Esophagus squamous epithelium (tissue), 5 donors: ENCODE data around the gene NHS. TPM values are rescaled to one million over a fixed set of nuclear protein-coding genes. Genes with fewer than 3 reads are reported as not detected.
A peak's percentile ranks its signal among the peaks of the same experiment; 100 is the strongest.

Experiments
- DNase-seq: peaks from one replicate; lab custom pipeline; 2025; lab: John Stamatoyannopoulos, UW
- H3K27ac ChIP-seq, 4 donors: fragments of 200-600 bp; sonication (generic); one replicate each; pipeline ENCODE4 v1.5.1; 2016 to 2019; ENCODE audit warnings: mild to moderate bottlenecking in 1 of 4
- H3K27me3 ChIP-seq, 4 donors: fragments of 200-600 bp; sonication (generic); 1 replicate in 3 of 4; 2 replicates in 1 of 4; pipeline versions ENCODE4 v1.5.1 to v1.6.0; 2017 to 2021; ENCODE audit warnings: antibody characterized with exemption in 1 of 4
- H3K36me3 ChIP-seq, 3 donors: fragments of 200-600 bp; sonication (generic); one replicate each; pipeline ENCODE4 v1.5.1; 2016 to 2019
- H3K4me1 ChIP-seq, 3 donors: fragments of 200-600 bp; sonication (generic); one replicate each; pipeline ENCODE4 v1.5.1; 2017 to 2019
- H3K4me3 ChIP-seq, 4 donors: fragments of 200-600 bp; sonication (generic); 1 replicate in 3 of 4; 2 replicates in 1 of 4; pipeline ENCODE4 v1.5.1; 2016 to 2019; ENCODE audit warnings: mild to moderate bottlenecking in 2 of 4, moderate library complexity in 1 of 4
- H3K9me3 ChIP-seq, 3 donors: fragments of 200-600 bp; sonication (generic); one replicate each; pipeline ENCODE4 v1.5.1; 2016 to 2019
- POLR2A ChIP-seq, 4 donors: fragments of 450-650 bp; IDR thresholded peaks; one replicate each; pipeline ENCODE4 v1.6.1; 2017; ENCODE audit warnings: antibody characterized with exemption in 4 of 4, mild to moderate bottlenecking in 4 of 4, moderate library complexity in 3 of 4
- WGBS, 2 donors: methylation state at CpG; one replicate each; pipeline ENCODE4 v1.1.5; 2018; 5-methylcytosine and 5-hydroxymethylcytosine counted together
- intact Hi-C: fragments of 100-400 bp; cut with DNase I; formaldehyde crosslinking; loops from one replicate; pipeline ENCODE4 v1.15.0; 2022
- total RNA-seq, 4 donors: library from RNA; depleted of rRNA; stranded (reverse); fragments of >200 nt; gene quantifications; one replicate each; pipeline ENCODE4 v1.1.0, GENCODE V29; 2016
- TF ChIP-seq, protein P1 (sequence below), 6 experiments: fragments of 450-650 bp in 4 of 6; fragments of 200-600 bp in 2 of 6; sonication (generic) in 2 of 6; IDR thresholded peaks; one replicate each; pipeline ENCODE4 v1.5.1; 2016 to 2019; ENCODE audit warnings: antibody characterized with exemption in 6 of 6, mild to moderate bottlenecking in 4 of 6, moderate library complexity in 4 of 6
- donor health status: DM: yes; HTN: yes; CAD: no.

NHS gene
- total RNA-seq, 4 donors from 2014 or later, result 1.2 to 3.4 (median 2.6) TPM

- Histone ChIP-seq H3K4me3 (no peak overlapping the region), H3K36me3 (no peaks in the 10 kb centered on the region), H3K4me1 (no peaks in the 10 kb centered on the region), H3K27ac (no peak overlapping the region), H3K9me3 (no peaks in the 10 kb centered on the region), H3K27me3 (no peaks in the 10 kb centered on the region)
- no peak for DNase-seq
- intact Hi-C loops, result no loop called here
- TF ChIP-seq, protein P1, sequence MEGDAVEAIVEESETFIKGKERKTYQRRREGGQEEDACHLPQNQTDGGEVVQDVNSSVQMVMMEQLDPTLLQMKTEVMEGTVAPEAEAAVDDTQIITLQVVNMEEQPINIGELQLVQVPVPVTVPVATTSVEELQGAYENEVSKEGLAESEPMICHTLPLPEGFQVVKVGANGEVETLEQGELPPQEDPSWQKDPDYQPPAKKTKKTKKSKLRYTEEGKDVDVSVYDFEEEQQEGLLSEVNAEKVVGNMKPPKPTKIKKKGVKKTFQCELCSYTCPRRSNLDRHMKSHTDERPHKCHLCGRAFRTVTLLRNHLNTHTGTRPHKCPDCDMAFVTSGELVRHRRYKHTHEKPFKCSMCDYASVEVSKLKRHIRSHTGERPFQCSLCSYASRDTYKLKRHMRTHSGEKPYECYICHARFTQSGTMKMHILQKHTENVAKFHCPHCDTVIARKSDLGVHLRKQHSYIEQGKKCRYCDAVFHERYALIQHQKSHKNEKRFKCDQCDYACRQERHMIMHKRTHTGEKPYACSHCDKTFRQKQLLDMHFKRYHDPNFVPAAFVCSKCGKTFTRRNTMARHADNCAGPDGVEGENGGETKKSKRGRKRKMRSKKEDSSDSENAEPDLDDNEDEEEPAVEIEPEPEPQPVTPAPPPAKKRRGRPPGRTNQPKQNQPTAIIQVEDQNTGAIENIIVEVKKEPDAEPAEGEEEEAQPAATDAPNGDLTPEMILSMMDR (IDR thresholded peaks at IDR 0.05), result no peak
- no peak for TF ChIP-seq POLR2A (IDR thresholded peaks at IDR 0.05)
- 79 to 83% methylated on average over 5 to 6 of the region's 8 CpGs for WGBS, 2 donors
Observed at GRCh38 chrX:17488036-17488435, 113.0 kb downstream of the NHS start.

GRCh38 chrX:17494216-17494615 lies 119.2 kb downstream of the NHS start:
- TF ChIP-seq, protein P1 (IDR thresholded peaks at IDR 0.05), result no peak
- no peak for TF ChIP-seq POLR2A (IDR thresholded peaks at IDR 0.05)
- 100% methylated on average over 1 of the region's 1 CpG; no CpG with 5 or more reads in 1 of the 2 donors for WGBS, 2 donors
- Histone ChIP-seq H3K4me3 (no peak overlapping the region), H3K36me3 (no peaks in the 10 kb centered on the region), H3K27ac (no peak overlapping the region), H3K27me3 (no peaks in the 10 kb centered on the region), H3K9me3 (no peaks in the 10 kb centered on the region), H3K4me1 (peaks cover 0 to 39% (median 6%) of the 10 kb centered on the region in 3 donors)
- DNase-seq, result no peak
- intact Hi-C loops, result no loop called here

DNA sequence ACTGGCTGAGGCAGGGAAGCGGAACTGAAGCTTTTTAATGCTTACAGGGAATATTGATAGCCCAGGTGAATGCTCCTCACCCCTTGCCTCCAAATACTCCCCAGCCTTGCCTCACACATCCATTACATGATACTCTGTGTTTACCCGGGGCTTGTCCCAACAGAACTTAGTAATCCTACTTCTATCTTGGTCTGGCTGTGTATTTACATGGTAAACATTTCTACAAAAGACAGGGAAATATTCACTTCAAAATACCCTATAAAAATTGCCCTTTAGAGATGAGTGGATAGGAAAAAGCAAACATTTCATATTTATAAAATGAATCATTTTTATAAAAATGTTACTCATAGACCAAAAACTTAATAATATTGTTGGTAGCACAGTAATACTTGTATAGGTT lies 120.1 kb downstream of the NHS start:
- intact Hi-C loops, result no loop called here
- peak overlapping the region in 1 of 4 donors; percentile 59 for H3K27ac ChIP-seq
- no peaks in the 10 kb centered on the region for H3K27me3 ChIP-seq
- no peak overlapping the region for H3K4me3 ChIP-seq
- TF ChIP-seq POLR2A (IDR thresholded peaks at IDR 0.05), result no peak
- TF ChIP-seq, protein P1 (IDR thresholded peaks at IDR 0.05), result no peak
- 57 to 69% methylated on average over 2 of the region's 2 CpGs for WGBS, 2 donors
- H3K4me1 ChIP-seq, result peaks cover 0 to 43% (median 6%) of the 10 kb centered on the region in 3 donors
- H3K36me3 ChIP-seq, result no peaks in the 10 kb centered on the region
- DNase-seq, result no peak
- no peaks in the 10 kb centered on the region for H3K9me3 ChIP-seq

DNA sequence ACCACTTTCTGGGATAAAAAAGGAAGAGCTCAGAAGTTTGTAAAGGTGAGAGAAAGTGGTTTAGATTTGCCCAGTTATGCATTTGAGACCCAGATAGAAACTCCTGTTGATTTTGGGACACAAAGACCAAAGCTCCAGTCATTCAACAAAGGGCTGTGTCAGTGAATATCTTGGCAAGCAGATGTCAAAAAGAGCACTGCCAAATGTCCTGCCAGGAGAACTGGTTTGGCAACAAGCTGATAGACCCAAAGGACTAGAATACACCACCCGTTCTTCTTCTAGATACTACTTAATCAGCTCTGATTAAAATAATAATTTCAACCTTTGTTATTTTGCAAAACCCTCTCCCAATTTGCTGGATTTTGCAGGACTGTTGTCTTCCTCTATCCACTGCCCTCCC lies 121.4 kb downstream of the NHS start:
- intact Hi-C loops, result no loop called here
- TF ChIP-seq, protein P1 (IDR thresholded peaks at IDR 0.05), result no peak
- no peak for TF ChIP-seq POLR2A (IDR thresholded peaks at IDR 0.05)
- Histone ChIP-seq H3K27me3 (no peaks in the 10 kb centered on the region), H3K9me3 (no peaks in the 10 kb centered on the region), H3K4me3 (no peak overlapping the region), H3K27ac (peak overlapping the region in 1 of 4 donors; percentile 59), H3K36me3 (no peaks in the 10 kb centered on the region), H3K4me1 (peaks cover 0 to 54% (median 6%) of the 10 kb centered on the region in 3 donors)
- no peak for DNase-seq
- 15 to 24% methylated on average over 1 of the region's 1 CpG for WGBS, 2 donors

DNA sequence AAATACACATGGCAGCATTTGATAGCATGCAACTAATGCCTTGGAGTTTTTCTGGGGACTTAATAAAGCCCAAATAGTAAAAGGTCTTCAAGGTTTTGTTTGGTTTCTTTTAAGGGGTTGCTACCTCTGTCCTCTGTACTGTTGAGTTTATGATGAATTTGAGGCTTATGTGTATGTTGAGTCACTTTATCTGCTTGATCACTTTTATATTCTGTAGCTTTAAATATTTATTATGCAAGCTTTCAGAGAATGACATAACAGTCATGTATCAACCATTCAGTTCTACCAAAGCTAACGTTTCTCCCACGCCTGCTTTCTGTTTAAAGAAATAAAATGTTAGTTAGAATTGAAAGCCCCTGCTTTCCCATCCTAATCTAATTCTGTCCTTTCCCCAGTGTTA lies 122.2 kb downstream of the NHS start:
- H3K36me3 ChIP-seq, result no peaks in the 10 kb centered on the region
- 50 to 54% methylated on average over 2 of the region's 2 CpGs for WGBS, 2 donors
- H3K27ac ChIP-seq, result no peak overlapping the region
- TF ChIP-seq POLR2A (IDR thresholded peaks at IDR 0.05), result no peak
- TF ChIP-seq, protein P1 (IDR thresholded peaks at IDR 0.05), result no peak
- H3K9me3 ChIP-seq, result no peaks in the 10 kb centered on the region
- no peaks in the 10 kb centered on the region for H3K27me3 ChIP-seq
- no peak overlapping the region for H3K4me3 ChIP-seq
- peaks cover 0 to 54% (median 6%) of the 10 kb centered on the region in 3 donors for H3K4me1 ChIP-seq
- intact Hi-C loops, result no loop called here
- no peak for DNase-seq
